ENCODE measurements around the gene ZNF296.

Gene ZNF296

GRCh38 chr19:45070214-45070613 lies 6.1 kb downstream of the ZNF296 start:
- H2AFZ ChIP-seq (ENCODE audit: low read depth, low read length, severe bottlenecking) = no peak overlapping the region
- no peaks in the 10 kb centered on the region for H3K27me3 ChIP-seq (ENCODE audit: low read length)
- H3K4me3 ChIP-seq (ENCODE audit: insufficient read depth, low read length, poor library complexity, severe bottlenecking) = no peak overlapping the region
- H3K27ac ChIP-seq (ENCODE audit: low read depth, low read length) = peak overlapping the region; percentile 16; the same call in 1 of the 2 replicates
- H3K9me2 ChIP-seq (replicated peaks; ENCODE audit: insufficient read depth, low read length) = no peaks in the 10 kb centered on the region
- H3K79me2 ChIP-seq (ENCODE audit: insufficient read depth, low read length) = peaks cover 21% of the 10 kb centered on the region
- no peak overlapping the region for H3K4me2 ChIP-seq (ENCODE audit: low read depth, low read length, poor library complexity, severe bottlenecking)
- peaks cover 19% of the 10 kb centered on the region for H3F3A ChIP-seq (ENCODE audit: insufficient read depth)
- no peak for TF ChIP-seq CTCF (IDR thresholded peaks at IDR 0.05; ENCODE audit: insufficient read depth, low read length, poor library complexity, severe bottlenecking)
- no peak for TF ChIP-seq EZH2phosphoT487 (conservative IDR thresholded peaks at IDR 0.05; ENCODE audit: low read length)
- H4K20me1 ChIP-seq (ENCODE audit: low read depth, low read length) = peaks cover 9% of the 10 kb centered on the region
- no peak overlapping the region for H3K9ac ChIP-seq (ENCODE audit: low read length)
- H3K9me3 ChIP-seq (ENCODE audit: insufficient read depth, low read length) = no peaks in the 10 kb centered on the region
- H3K36me3 ChIP-seq (ENCODE audit: low read length) = peaks cover 8% of the 10 kb centered on the region; the same call in 1 of the 2 replicates

GRCh38 chr19:45069056-45069455 lies 7.2 kb downstream of the ZNF296 start:
- H3K4me2 ChIP-seq (ENCODE audit: low read depth, low read length, poor library complexity, severe bottlenecking) = no peak overlapping the region
- H3K9me2 ChIP-seq (replicated peaks; ENCODE audit: insufficient read depth, low read length) = no peaks in the 10 kb centered on the region
- H4K20me1 ChIP-seq (ENCODE audit: low read depth, low read length) = no peaks in the 10 kb centered on the region
- no peak overlapping the region for H2AFZ ChIP-seq (ENCODE audit: low read depth, low read length, severe bottlenecking)
- H3F3A ChIP-seq (ENCODE audit: insufficient read depth) = peaks cover 9% of the 10 kb centered on the region; the same call in 1 of the 2 replicates
- no peaks in the 10 kb centered on the region for H3K27me3 ChIP-seq (ENCODE audit: low read length)
- H3K27ac ChIP-seq (ENCODE audit: low read depth, low read length) = peak overlapping the region; percentile 48; the same call in 1 of the 2 replicates
- TF ChIP-seq EZH2phosphoT487 (conservative IDR thresholded peaks at IDR 0.05; ENCODE audit: low read length) (no peak), CTCF (IDR thresholded peaks at IDR 0.05; ENCODE audit: insufficient read depth, low read length, poor library complexity, severe bottlenecking) (no peak)
- no peak overlapping the region for H3K4me3 ChIP-seq (ENCODE audit: insufficient read depth, low read length, poor library complexity, severe bottlenecking)
- no peak overlapping the region for H3K9ac ChIP-seq (ENCODE audit: low read length)
- H3K36me3 ChIP-seq (ENCODE audit: low read length) = no peaks in the 10 kb centered on the region
- no peaks in the 10 kb centered on the region for H3K9me3 ChIP-seq (ENCODE audit: insufficient read depth, low read length)
- H3K79me2 ChIP-seq (ENCODE audit: insufficient read depth, low read length) = peaks cover 13% of the 10 kb centered on the region

GRCh38 chr19:45068041-45068440 lies 8.2 kb downstream of the ZNF296 start:
- Histone ChIP-seq H3K4me3 (ENCODE audit: insufficient read depth, low read length, poor library complexity, severe bottlenecking) (no peak overlapping the region), H3K36me3 (ENCODE audit: low read length) (no peaks in the 10 kb centered on the region), H3F3A (ENCODE audit: insufficient read depth) (0 out of 2 replicates have a peak, but pooled peaks cover 9% of the 10 kb centered on the region), H3K79me2 (ENCODE audit: insufficient read depth, low read length) (peaks cover 7% of the 10 kb centered on the region; the same call in 1 of the 2 replicates), H3K4me2 (ENCODE audit: low read depth, low read length, poor library complexity, severe bottlenecking) (no peak overlapping the region), H3K9ac (ENCODE audit: low read length) (no peak overlapping the region), H3K27me3 (ENCODE audit: low read length) (no peaks in the 10 kb centered on the region), H4K20me1 (ENCODE audit: low read depth, low read length) (no peaks in the 10 kb centered on the region), H3K27ac (ENCODE audit: low read depth, low read length) (peak overlapping the region; percentile 48), H3K9me3 (ENCODE audit: insufficient read depth, low read length) (no peaks in the 10 kb centered on the region), H3K9me2 (replicated peaks; ENCODE audit: insufficient read depth, low read length) (no peaks in the 10 kb centered on the region), H2AFZ (ENCODE audit: low read depth, low read length, severe bottlenecking) (no peak overlapping the region)
- TF ChIP-seq CTCF (IDR thresholded peaks at IDR 0.05; ENCODE audit: insufficient read depth, low read length, poor library complexity, severe bottlenecking) = no peak
- no peak for TF ChIP-seq EZH2phosphoT487 (conservative IDR thresholded peaks at IDR 0.05; ENCODE audit: low read length)
